Right lobe of liver (tissue), 6 donors: ENCODE results near the gene ZMYND8. TPM values are rescaled to one million over a fixed set of nuclear protein-coding genes. Genes with fewer than 3 reads are reported as not detected.

Experiments
- ATAC-seq, 4 donors: fragments of 200-7000 bp; cut with Tn5 transposase; one replicate each; pipeline ENCODE4 v1.9.1; 2020; ENCODE audit warnings: mild to moderate bottlenecking in 4 of 4, moderate library complexity in 4 of 4
- DNase-seq, 3 donors: peaks; one replicate each; pipeline ENCODE4 v3.0.0-alpha.2; 2020
- H3K27ac ChIP-seq, 3 donors: fragments of 200-600 bp; one replicate each; pipeline ENCODE4 v1.8.0; 2022
- H3K27me3 ChIP-seq, 2 donors: fragments of 200-600 bp; one replicate each; pipeline ENCODE4 v1.8.0; 2022
- H3K36me3 ChIP-seq, 4 donors: fragments of 200-600 bp; sonication (generic) in 1 of 4; one replicate each; pipeline versions ENCODE4 v1.5.1 to v1.8.0; 2017 to 2022; ENCODE audit warnings: control low read depth in 1 of 4
- H3K4me1 ChIP-seq, 4 donors: fragments of 200-600 bp; sonication (generic) in 1 of 4; one replicate each; pipeline versions ENCODE4 v1.5.1 to v1.8.0; 2017 to 2022; ENCODE audit warnings: control low read depth in 1 of 4
- H3K4me3 ChIP-seq, 3 donors: fragments of 200-600 bp; one replicate each; pipeline ENCODE4 v1.8.0; 2022
- H3K9me3 ChIP-seq, 4 donors: fragments of 200-600 bp; sonication (generic) in 1 of 4; one replicate each; pipeline versions ENCODE4 v1.5.1 to v1.8.0; 2017 to 2022; ENCODE audit warnings: control low read depth in 1 of 4
- CTCF ChIP-seq, 4 donors: fragments of 200-600 bp in 3 of 4; fragments of 450-650 bp in 1 of 4; IDR thresholded peaks; one replicate each; pipeline versions ENCODE4 v1.5.1 to v1.8.0; 2016 to 2022; ENCODE audit warnings: antibody characterized with exemption in 4 of 4, mild to moderate bottlenecking in 2 of 4
- POLR2A ChIP-seq: fragments of 450-650 bp; IDR thresholded peaks from one replicate; pipeline ENCODE4 v1.6.1; 2017; ENCODE audit warnings: antibody characterized with exemption, mild to moderate bottlenecking
- WGBS: methylation state at CpG from one replicate; pipeline ENCODE4 v1.1.6; 2018; ENCODE audit warnings: low coverage, low lambda C conversion rate; ENCODE audit not compliant: insufficient coverage; ENCODE audit errors: missing lambda C conversion rate; 5-methylcytosine and 5-hydroxymethylcytosine counted together
- intact Hi-C, 2 donors: fragments of 100-400 bp; cut with DNase I; formaldehyde crosslinking; loops; one replicate each; pipeline versions ENCODE4 v1.11.2 to v1.14.1; 2022
- total RNA-seq, 6 experiments: library from RNA; depleted of rRNA in 2 of 6; stranded (reverse); fragments of >200 nt in 2 of 6; fragmentation: NEBNext Ultra II Directional in 3 of 6; extraction: Animal tissue kit (Norgen Biotek cat#: 25700) in 3 of 6; gene quantifications; one replicate each; pipeline versions ENCODE4 v1.1.0 to v1.2.4, GENCODE V29; 2016 to 2023
- donor health status: DM: no; HTN: yes; CAD: no.
- donor health status: DM: no; HTN: no; CAD: no.
- donor health status: DM: no; HTN: no; CAD: no.
- donor health status: DM: no; HTN: yes; CAD: no.
- donor health status: DM: no; HTN: yes; CAD: no.

Gene ZMYND8
- total RNA-seq, 6 experiments from 2014 or later = 7.8 to 25.7 (median 13.8) TPM

- intact Hi-C loops = loop anchor here in 1 of 2 donors (10.0 kb wide), 1 partner anchor 54 kb away; no protein-coding TSS in a partner anchor
- Histone ChIP-seq H3K9me3 (no peaks in the 10 kb centered on the region), H3K36me3 (peaks cover 0 to 11% (median 5%) of the 10 kb centered on the region in 4 donors), H3K27me3 (no peaks in the 10 kb centered on the region), H3K27ac (no peak overlapping the region), H3K4me1 (peaks cover 0 to 11% (median 5%) of the 10 kb centered on the region in 4 donors), H3K4me3 (no peak overlapping the region)
- TF ChIP-seq POLR2A = no peak
- TF ChIP-seq CTCF (IDR thresholded peaks at IDR 0.05) = no peak
- ATAC-seq (peak in 3 of 4 donors; percentile 23 to 26 (median 23)), DNase-seq (no peak)
- 39% methylated on average over 10 of the region's 16 CpGs for WGBS
Observed at GRCh38 chr20:47258745-47259695, 97.5 kb downstream of the ZMYND8 start.

DNA sequence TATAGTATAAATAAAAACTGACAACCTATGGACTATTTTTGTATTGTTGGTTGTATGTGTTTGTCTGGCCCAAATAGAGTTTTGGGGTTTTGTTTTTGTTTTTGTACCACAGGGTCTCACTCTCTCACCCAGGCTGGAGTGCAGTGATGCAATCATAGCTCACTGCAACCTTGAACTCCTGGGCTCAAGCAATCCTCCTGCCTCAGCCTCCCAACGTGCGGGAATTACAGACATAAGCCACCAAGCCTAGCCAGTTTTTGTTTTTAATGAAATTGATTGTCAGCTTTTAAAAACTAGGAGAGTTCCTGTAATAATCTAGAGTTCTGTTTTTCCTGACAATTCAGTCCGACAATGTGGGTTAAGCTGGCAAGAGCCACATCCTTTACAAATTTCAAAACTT lies 98.7 kb downstream of the ZMYND8 start:
- peak overlapping the region in 1 of 3 donors; percentile 10 for H3K27ac ChIP-seq
- H3K9me3 ChIP-seq = no peaks in the 10 kb centered on the region
- H3K4me3 ChIP-seq = no peak overlapping the region
- no peak for DNase-seq
- H3K36me3 ChIP-seq = peaks cover 0 to 11% (median 5%) of the 10 kb centered on the region in 4 donors
- no peak for TF ChIP-seq CTCF (IDR thresholded peaks at IDR 0.05)
- TF ChIP-seq POLR2A = no peak
- ATAC-seq = no peak
- WGBS = 71% methylated on average over 3 of the region's 3 CpGs
- H3K27me3 ChIP-seq = no peaks in the 10 kb centered on the region
- intact Hi-C loops = loop anchor here in 1 of 2 donors (10.0 kb wide), 1 partner anchor 53 kb away; no protein-coding TSS in a partner anchor
- peaks cover 0 to 22% (median 10%) of the 10 kb centered on the region in 4 donors for H3K4me1 ChIP-seq

DNA sequence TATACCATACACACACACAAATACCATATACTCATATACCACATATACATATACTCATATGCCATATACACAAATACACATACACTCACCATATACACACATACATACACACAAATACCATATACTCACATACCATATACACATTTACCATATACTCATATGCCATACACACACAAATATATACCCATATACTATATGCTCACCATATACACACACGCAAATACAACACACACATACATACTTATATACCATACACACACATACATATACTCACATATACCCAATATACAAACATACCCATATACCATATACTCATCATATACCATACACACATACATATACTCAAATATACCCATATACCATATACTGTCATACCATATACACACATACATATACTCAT lies 99.2 kb downstream of the ZMYND8 start:
- intact Hi-C loops = loop anchor here in 1 of 2 donors (10.0 kb wide), 1 partner anchor 52 kb away; no protein-coding TSS in a partner anchor
- Histone ChIP-seq H3K27me3 (no peaks in the 10 kb centered on the region), H3K27ac (no peak overlapping the region), H3K4me3 (no peak overlapping the region), H3K9me3 (no peaks in the 10 kb centered on the region), H3K36me3 (peaks cover 0 to 10% (median 5%) of the 10 kb centered on the region in 4 donors), H3K4me1 (peaks cover 0 to 22% (median 10%) of the 10 kb centered on the region in 4 donors)
- ATAC-seq (no peak), DNase-seq (no peak)
- 88% methylated on average over 1 of the region's 1 CpG for WGBS
- no peak for TF ChIP-seq CTCF (IDR thresholded peaks at IDR 0.05)
- TF ChIP-seq POLR2A = no peak

DNA sequence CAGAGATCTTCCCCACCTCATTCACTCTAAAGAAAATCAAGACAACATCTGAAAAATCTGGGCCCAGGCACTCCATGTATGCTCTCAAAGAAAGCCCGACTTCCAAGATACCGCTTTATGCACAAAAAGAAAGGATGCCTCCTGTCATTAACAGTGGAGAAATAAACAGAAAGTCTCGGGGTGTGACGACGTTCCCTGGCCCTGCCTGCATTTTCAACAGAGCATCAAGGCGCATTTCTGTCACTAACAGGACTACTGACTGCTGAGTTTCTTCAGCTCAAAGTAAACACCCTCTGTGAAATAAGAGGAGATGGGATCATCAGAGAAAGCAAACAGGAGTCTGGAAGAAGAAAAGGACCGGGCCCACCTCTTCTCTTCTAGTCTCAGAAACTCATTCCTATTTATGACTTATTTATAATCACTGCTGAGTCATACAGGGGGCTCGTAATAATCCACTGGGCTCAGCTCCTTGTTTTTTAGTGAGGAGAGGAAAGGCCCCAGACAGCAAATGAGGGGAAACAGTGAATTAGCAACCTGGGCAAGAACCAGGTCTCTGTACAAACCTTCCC lies 99.7 kb downstream of the ZMYND8 start:
- no peak overlapping the region for H3K27ac ChIP-seq

More for the DNA sequence above, 99.7 kb downstream of the ZMYND8 start:
- Histone ChIP-seq H3K4me1 (peaks cover 0 to 22% (median 10%) of the 10 kb centered on the region in 4 donors), H3K36me3 (peaks cover 0 to 6% (median 2%) of the 10 kb centered on the region in 4 donors), H3K27me3 (no peaks in the 10 kb centered on the region), H3K4me3 (no peak overlapping the region), H3K9me3 (no peaks in the 10 kb centered on the region)
- ATAC-seq (no peak), DNase-seq (no peak)
- WGBS = 89% methylated on average over 4 of the region's 8 CpGs
- no peak for TF ChIP-seq POLR2A
- no peak for TF ChIP-seq CTCF (IDR thresholded peaks at IDR 0.05)
- intact Hi-C loops = loop anchor here in 1 of 2 donors (10.0 kb wide), 1 partner anchor 52 kb away; no protein-coding TSS in a partner anchor
